GM15510 (cell line): Measurements from ENCODE around the gene CCDC27.

Experiments
- POLR2A ChIP-seq: IDR thresholded peaks from 3 replicates; pipeline ENCODE4 v1.6.1; 2011; ENCODE audit warnings: borderline replicate concordance; ENCODE audit not compliant: insufficient read length; ENCODE audit errors: extremely low read depth

The CCDC27 gene

DNA sequence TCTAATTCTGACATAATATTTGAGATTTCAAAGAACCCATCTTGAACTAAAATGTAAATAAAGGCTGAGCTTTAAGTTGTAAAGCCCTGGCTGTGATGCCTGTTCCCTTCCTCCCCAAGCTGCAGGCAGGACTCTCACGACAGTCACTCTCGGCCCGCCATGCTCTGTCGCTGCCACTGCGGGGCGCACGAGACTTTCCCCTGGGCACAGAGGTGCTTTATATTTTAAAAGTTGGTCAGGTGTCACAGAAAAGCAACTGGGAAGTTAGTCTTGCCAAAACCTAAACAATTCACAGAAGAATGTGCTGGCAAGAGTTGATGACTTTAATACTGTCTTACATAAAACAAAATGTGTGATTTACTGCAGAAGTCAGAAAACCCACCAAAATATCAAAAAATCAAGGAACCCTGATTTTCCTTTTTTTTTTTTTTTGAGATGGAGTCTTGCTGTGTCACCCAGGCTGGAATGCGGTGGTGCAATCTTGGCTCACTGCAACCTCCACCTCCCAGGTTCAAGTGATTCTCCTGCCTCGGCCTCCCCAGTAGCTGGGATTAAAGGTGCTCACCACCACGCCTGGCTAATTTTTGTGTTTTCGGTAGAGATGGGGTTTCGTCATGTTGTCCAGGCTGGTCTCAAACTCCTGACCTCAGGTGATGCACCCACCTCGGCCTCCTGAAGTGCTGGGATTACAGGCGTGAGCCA, 33.4 kb downstream of the CCDC27 start:
- TF ChIP-seq POLR2A: no peak

DNA sequence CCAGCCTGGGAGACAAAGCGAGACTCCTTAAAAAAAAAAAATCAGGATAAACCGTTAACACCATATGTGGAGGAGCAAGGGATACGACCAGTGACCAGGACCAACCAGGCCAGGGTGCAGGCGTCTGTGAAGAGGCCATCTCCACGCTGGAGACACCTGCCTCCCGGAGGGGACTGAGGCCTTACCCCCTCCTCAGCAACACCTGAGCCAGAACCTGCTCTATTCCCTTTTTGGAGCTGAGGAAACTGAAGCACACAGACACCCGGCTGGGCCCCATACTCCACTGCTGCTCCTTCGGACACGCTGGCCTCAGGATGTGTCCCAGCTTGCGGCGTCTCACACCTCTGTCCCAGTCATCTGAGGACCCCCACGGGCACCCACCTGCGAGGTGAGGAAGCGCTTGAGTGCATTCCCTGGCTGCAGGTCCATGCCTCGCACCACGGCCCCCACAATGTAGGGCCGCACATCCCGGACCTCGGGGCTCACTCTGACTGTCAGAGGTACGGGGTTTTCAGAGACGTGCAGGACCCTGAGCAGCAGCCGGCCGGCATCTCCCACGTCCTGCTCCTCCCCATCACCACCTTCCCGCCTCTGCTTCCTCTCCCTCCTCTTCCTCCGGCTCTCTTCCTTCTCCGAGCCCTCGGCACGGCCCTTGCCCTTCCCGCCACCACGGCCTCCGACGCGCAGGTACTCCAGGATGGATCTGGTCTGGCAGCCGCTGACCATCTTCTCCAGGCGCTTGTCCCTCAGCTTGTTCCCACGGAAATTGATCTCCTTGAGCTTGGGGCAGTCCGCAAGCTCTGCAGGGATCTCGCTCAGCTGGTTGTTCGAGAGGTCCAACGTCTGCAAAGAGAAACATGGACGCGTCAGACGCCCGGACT, 34.5 kb downstream of the CCDC27 start:
- no peak for TF ChIP-seq POLR2A

- no peak for TF ChIP-seq POLR2A
These were observed 35.1 kb downstream of the CCDC27 start for GRCh38 chr1:3787349-3787715.

DNA sequence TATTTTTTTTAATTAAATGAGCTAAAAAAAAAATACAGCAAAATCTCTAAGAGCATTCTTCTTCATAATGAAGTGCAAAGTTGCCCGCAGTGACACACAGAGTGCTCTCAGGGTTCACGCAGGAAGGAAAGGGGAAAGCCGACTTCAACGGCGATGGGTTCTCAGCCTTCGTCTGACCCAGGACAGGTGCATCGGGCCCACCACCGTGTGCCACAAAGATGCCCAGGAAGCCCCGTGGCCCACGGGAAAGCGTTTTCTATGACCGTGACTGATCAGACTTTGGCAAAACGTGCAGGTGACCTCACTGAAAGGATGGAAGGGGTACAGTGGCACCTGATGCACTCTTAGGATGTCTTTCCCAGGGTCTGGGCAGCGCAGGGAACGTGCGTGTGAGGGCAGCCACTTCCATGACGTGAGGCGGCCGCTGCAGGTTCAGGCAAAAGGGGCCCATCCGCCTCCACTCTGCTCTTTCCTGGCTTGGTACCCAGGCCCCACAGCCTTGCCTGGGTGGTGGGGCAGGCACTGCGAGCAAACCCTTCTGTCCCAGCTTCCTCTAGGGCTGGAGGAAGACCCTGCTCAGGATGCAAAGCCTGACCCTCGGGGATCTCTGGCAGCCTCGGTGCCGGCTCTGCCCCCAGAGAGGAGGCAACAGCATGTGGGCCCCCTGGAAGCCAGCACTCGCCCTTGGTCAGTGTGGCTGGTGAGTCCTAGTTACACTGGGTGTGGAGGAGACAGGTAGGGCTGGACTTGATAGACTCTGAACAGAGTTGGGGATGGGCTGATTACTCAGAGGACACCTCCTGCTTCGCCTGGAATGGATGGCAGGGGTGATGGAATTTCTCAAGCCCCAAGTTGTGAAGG, 35.7 kb downstream of the CCDC27 start:
- no peak for TF ChIP-seq POLR2A

- TF ChIP-seq POLR2A: no peak
These were observed 36.6 kb downstream of the CCDC27 start for GRCh38 chr1:3788756-3789420.

DNA sequence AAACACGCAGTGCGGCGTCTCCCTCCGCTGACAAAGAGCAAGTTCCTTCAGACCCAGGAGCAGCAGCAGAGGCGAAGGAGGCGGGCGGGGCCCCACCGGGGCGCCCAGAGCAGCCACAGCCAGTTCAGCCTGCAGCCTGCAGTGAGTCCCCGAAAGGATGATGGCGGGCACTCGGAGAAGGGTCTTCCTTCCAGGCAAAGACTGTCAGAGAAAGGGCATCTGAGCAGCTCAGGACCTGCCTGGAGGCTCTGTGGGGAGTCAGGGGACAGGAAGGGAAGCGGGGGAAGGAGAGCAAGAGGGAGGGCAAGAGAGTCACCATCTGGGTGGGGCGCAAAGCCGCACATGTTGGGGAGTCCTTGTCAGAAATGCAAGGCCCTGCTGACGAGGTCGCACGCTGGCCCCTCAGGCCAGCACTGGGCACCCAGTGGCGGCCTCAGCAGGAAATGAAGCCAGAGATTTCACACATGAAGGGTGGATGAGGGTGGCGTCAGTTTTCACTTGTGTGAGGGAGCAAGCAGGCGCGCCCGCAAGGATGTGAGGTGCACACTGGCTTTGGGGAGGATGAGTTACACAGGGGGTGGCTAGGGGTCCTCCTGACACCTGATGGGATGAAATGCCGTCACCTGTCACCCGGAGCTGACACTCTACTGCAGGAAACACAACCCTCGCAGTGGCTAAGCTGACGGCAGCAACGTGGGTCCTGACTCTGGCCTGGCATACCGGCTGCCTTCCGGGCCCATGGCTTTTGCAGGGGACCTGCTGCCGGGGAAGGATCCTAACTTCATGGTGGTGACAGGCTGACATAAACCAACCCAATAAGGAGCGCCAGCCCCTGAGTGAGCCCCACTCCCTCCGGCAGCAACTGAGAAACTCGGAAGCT, 37.4 kb downstream of the CCDC27 start:
- no peak for TF ChIP-seq POLR2A

- TF ChIP-seq POLR2A: no peak
These were observed 38.3 kb downstream of the CCDC27 start for GRCh38 chr1:3790500-3790923.

- no peak for TF ChIP-seq POLR2A
These were observed 38.7 kb downstream of the CCDC27 start for GRCh38 chr1:3790952-3791351.

GRCh38 chr1:3795453-3796214, 43.4 kb downstream of the CCDC27 start:
- no peak for TF ChIP-seq POLR2A

DNA sequence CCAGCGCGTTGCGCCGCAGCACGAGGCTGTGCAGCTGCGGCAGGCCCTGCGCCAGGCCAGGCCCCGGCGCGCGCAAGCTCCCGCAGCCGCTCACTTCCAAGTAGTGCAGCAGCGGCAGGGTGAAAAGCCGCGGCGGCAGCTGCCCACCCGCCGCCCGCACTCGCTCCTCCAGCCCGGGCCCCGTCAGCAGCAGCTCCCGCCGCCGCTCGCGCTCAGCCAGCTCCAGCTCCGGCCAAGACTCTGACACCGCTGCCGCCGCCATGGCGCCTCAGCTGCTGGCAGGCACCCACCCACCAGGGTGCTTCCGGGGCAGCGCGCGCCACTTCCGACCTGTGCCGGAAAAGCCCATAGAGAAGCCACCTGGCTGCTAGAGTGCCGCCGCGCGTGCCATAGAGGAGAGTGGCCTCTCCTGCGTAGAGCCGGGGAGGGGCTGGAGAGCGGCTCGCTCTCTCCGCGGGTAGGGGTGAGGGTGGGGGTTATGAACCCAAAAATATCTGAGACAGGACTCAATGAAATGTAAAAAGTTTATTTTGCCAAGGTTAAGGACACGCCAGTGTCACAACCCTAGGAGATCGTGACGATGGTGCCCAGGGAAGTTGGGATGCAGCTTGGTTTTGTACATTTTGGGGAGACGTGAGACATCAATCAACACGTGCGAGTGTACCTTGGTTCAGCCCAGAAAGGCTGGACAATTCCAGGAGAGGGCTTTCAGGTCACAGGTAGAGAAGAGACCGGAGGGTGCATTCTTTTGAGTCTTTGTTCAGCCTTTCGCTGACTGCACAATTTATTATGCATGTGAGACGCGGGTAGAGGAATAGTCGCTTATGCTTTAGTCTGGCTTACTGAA, 44.2 kb downstream of the CCDC27 start, which contains the start of gene LRRC47:
Gene LRRC47 (minus strand): TSS at position 284 of the 847 bp plus-strand sequence. CDS start 22 bp downstream, at position 262.
- peak; percentile 81 for TF ChIP-seq POLR2A

- TF ChIP-seq POLR2A: no peak
These were observed 47.9 kb downstream of the CCDC27 start for GRCh38 chr1:3799976-3800685.
